PC-3 (cell line): ENCODE data around the gene GALNT2.

Experiments used
- EZH2 ChIP-seq: fragments of 300-600 bp; sonication (generic); IDR thresholded peaks from one replicate; pipeline ENCODE4 v1.6.1; 2017; ENCODE audit warnings: antibody characterized with exemption, mild to moderate bottlenecking, low read length; ENCODE audit not compliant: unreplicated experiment
- EZH2phosphoT487 ChIP-seq: fragments of 300-600 bp; sonication (generic); IDR thresholded peaks from 2 replicates; pipeline ENCODE4 v1.6.1; 2018; ENCODE audit warnings: mild to moderate bottlenecking, antibody characterized with exemption, low read length, borderline replicate concordance
- TF ChIP-seq, protein P1 (sequence below): fragments of 300-600 bp; sonication (generic); conservative IDR thresholded peaks from 2 replicates; pipeline ENCODE4 v1.5.1; 2017; ENCODE audit warnings: antibody characterized with exemption, low read depth, mild to moderate bottlenecking, low read length

DNA sequence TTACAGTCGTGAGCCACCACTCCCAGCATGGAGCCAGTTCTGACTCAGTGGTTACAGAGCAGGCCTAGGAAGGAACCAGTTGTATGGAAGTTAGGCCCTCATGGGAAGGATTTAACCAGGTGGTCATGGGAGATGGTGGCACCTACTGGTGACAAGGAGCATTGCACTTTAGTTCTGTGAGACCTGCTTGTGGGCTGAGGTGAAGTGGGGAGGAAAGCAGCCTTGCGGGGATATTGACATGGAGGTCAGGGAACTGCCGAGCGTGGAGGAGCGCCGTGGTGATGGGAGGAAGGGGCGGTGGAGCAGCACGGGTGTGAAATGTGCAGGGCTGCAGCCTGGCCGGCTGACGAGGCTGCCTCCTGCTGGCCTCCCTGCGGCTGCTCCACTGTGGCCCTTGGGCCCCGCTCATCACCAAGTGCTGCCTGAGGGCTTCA, 100.4 kb downstream of the GALNT2 start:
- TF ChIP-seq, protein P1, sequence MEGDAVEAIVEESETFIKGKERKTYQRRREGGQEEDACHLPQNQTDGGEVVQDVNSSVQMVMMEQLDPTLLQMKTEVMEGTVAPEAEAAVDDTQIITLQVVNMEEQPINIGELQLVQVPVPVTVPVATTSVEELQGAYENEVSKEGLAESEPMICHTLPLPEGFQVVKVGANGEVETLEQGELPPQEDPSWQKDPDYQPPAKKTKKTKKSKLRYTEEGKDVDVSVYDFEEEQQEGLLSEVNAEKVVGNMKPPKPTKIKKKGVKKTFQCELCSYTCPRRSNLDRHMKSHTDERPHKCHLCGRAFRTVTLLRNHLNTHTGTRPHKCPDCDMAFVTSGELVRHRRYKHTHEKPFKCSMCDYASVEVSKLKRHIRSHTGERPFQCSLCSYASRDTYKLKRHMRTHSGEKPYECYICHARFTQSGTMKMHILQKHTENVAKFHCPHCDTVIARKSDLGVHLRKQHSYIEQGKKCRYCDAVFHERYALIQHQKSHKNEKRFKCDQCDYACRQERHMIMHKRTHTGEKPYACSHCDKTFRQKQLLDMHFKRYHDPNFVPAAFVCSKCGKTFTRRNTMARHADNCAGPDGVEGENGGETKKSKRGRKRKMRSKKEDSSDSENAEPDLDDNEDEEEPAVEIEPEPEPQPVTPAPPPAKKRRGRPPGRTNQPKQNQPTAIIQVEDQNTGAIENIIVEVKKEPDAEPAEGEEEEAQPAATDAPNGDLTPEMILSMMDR = peak; percentile 99
- TF ChIP-seq EZH2phosphoT487 (no peak), EZH2 (no peak)
